Tibial nerve (tissue), 3 donors: ENCODE data around the gene FAM135A.

Experiments
- POLR2A ChIP-seq, 2 donors: fragments of 450-650 bp; IDR thresholded peaks; one replicate each; pipeline ENCODE4 v1.6.1; 2017; ENCODE audit warnings: antibody characterized with exemption in 2 of 2, mild to moderate bottlenecking in 2 of 2, moderate library complexity in 2 of 2
- TF ChIP-seq, protein P1 (sequence below), 5 experiments: fragments of 200-600 bp in 3 of 5; fragments of 450-650 bp in 2 of 5; sonication (generic) in 3 of 5; IDR thresholded peaks; one replicate each; pipeline ENCODE4 v1.5.1; 2016 to 2019; ENCODE audit warnings: antibody characterized with exemption in 5 of 5, mild to moderate bottlenecking in 3 of 5, moderate library complexity in 2 of 5

DNA sequence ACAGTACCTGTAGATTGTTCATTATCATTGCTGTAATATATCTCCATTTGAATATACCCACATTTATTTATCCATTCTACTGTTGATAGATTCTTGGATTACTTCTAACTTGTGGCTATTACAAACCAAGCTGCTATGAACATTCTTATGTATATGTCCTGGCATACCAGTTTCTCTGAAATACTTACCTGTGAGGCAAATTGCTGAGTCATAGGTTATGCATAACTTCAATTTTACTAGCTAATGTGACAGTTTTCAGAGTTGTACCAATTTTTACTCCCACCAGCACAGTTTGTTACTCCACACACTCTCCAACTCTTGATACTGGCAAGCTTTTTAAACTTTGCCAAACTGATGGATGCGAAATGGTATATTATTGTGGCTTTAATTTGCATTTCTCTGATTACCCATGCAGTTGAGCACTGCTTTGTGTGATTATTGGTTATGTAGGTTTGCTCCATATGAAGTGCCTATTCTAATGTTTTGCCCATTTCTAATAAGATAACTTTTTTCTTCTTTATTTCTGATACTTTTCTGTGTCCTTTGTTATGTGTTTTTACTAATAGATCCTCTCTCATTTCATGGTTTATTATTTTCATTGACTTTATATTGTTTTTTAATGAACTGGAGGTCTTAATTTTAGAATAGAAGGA is 90.6 kb downstream of the FAM135A start:
- TF ChIP-seq, protein P1, sequence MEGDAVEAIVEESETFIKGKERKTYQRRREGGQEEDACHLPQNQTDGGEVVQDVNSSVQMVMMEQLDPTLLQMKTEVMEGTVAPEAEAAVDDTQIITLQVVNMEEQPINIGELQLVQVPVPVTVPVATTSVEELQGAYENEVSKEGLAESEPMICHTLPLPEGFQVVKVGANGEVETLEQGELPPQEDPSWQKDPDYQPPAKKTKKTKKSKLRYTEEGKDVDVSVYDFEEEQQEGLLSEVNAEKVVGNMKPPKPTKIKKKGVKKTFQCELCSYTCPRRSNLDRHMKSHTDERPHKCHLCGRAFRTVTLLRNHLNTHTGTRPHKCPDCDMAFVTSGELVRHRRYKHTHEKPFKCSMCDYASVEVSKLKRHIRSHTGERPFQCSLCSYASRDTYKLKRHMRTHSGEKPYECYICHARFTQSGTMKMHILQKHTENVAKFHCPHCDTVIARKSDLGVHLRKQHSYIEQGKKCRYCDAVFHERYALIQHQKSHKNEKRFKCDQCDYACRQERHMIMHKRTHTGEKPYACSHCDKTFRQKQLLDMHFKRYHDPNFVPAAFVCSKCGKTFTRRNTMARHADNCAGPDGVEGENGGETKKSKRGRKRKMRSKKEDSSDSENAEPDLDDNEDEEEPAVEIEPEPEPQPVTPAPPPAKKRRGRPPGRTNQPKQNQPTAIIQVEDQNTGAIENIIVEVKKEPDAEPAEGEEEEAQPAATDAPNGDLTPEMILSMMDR (IDR thresholded peaks at IDR 0.05): no peak
- TF ChIP-seq POLR2A (IDR thresholded peaks at IDR 0.05): no peak
